Hematopoietic multipotent progenitor cell treated with erythropoietin and hydrocortisone succinate and interleukin-3 and kit ligand, for 6 days (in vitro differentiated cells): ENCODE data around the gene MOGAT1.
"Not testable (repeated sequence)": the region's sequence is repeated elsewhere in the genome, so short reads cannot be mapped to it uniquely, and the experiment has no call there.

ENCODE experiments used
- DNase-seq: peaks from one replicate; pipeline ENCODE4 v3.0.0-alpha.2; 2015

The MOGAT1 gene

DNA sequence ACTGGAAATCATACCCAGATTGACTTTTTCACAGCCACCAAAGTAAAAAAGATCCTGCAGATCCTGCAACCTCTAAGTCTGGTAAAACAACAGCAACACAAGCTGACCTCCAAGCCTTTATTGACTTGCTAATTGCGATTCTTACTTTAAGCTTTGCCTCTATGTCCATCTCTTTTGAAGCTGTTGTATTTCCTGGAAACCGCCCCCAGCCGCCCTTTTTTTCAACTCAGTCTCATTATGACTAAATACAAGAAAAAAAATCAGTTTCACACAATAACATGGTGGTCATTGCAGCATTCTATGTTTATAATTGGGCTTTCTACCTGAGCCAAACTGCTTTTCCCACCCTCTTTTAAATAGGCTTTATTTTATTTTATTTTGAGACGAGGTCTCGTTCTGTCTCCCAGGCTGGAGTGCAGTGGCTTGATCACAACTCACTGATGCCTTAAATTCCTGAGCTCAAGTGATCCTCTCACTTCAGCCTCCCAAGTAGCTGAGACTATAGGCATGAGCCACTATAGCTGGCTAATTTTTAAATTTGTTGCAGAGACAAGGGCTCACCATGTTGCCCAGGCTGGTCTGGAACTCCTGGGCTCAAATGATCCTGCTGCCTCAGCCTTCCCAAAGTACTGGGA, 76.2 kb downstream of the MOGAT1 start:
- no peak for DNase-seq

DNA sequence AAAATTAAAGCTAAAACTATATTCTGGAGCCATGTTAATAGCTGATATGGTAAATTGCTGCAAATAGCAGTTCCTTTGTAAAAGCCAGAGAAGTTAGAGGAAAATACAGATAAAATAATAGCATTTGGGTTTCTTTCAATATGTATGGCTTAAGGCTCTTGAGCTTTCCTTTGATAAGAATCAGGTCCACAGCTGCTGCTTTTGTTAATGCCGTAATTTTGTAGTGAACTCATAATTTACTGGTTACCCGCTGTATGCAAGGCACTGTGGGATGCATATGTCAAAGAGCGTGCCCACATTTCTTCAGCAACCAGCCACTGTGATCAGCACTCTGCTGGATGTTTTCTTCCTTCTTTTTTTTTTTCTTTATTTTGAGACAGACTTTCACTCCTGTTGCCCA, 79.1 kb downstream of the MOGAT1 start:
- no peak for DNase-seq

GRCh38 chr2:222751238-222751637, 79.8 kb downstream of the MOGAT1 start:
- peak; percentile 16 for DNase-seq

DNA sequence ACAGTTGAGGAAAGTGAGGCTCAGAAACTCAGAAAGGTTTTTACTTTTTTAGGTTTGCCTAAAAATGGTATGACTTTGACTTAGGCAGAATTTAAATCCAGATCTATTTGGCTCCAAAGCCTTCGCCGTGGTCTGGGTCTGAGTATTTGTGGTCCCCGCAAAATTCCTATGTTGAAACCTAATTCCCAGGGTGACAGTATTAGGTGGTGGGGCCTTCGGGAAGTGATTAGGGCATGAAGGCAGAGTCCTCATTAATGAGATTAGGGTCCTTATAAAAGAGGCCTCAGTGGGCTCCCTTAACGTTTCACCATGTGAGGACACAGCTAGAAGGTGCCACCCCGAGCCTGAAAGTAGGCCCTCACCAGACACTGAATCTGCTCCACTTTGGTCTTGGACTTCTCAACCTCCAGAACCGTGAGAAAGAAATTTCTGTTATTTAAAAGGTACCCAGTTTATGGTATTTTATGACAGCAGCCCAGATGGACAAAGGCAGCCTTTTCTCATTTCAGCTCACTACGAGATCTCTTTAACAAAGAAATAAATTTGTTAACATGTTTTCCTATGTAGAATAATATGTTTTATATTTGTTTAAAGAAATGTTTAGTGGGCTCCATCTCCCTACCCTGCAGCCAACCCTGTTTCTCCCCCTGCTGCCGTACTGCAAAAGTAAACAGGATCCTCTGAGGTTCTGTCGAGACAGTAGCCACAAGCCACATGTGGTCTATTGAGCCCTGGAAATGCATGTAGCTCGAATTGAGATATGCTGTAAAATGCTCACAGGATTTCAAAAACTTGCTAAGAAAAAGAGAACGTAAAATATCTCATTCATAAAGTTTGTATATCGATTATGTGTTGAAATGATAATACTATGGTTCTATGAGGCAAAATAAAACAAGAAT, 80.6 kb downstream of the MOGAT1 start:
- no peak for DNase-seq

GRCh38 chr2:222752746-222753145, 81.3 kb downstream of the MOGAT1 start:
- no peak for DNase-seq

DNA sequence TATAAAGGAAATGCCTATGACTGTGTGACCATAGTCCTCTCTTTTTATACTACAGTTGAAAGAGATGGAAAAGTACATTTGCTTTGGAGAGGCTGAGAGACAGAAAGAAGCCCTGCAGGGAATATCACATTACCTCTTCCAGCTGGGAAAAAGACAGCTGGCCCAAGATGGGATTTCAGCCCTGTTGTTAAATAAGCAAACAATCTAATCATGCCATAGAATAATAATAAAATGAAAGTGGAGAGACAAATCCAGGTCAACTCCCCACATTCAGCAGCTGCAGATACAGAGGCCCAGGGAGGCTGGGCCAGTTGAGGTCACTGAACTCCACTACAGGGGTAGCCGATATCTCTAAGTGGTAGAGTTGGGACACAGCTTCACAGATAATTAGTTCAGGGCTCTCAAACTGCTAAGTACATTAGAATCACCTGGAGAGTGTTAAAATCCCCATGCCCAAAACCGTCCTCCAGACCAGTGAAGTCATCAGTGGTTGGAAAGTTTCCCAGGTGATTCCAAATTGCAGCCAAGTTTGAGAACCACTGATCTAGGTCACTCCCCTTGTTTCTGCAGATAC, 81.9 kb downstream of the MOGAT1 start:
- no peak for DNase-seq

DNA sequence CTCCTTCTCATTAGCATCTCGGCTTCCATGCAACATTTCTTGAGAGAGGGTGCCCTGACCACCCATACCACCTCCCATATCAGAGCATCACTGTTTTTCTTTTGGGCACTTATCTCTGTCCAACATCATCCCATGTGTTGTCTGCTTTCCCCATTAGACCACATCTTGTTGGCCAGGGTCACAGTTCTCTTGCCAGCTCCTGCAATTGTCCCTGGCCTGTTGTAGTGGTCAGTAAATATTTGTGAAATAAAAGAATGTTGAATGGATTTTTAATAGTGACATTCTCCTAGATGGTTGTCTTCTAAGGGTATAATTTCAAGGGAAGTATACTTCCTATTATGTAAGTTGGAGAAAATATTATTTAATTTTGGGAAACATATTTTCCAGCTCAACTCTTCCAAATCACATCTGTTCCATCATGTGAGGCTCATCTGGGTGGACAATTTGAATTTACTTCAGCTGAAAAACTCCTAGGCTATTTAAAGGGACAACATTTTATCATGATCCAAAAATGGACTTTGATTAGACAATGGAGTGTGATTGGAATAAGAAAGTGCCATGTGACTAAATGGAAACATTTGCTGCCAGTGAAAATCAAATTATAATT, 83.0 kb downstream of the MOGAT1 start:
- no peak for DNase-seq

DNA sequence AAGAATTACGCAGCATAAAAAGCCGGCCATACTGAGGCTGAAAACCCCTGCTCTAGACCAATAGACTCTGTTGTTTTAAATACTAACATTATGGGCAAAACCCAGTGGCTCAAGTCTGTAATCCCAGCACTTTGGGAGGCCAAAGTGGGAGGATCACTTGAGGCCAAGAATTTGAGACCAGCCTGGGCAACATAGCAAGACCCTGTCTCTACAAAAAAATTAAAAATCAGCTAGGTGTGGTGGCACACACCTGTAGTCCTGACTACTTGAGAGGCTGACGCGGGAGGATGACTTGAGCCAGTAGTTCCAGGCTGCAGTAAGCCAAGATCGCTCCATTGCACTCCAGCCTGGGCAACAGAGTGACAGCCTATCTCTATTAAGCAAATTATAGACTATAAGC, 84.1 kb downstream of the MOGAT1 start:
- not testable (repeated sequence) for DNase-seq

GRCh38 chr2:222756362-222756831, 84.9 kb downstream of the MOGAT1 start:
- no peak for DNase-seq

- DNase-seq = no peak
Observed at GRCh38 chr2:222756951-222757650, 85.6 kb downstream of the MOGAT1 start.
